Umbilical cord (tissue), 2 donors: ENCODE data around the gene ZNF428. TPM values are rescaled to one million over a fixed set of nuclear protein-coding genes. Genes with fewer than 3 reads are reported as not detected.

Source experiments
- DNase-seq: peaks from one replicate; pipeline ENCODE4 v3.0.0-alpha.2; 2015; ENCODE audit warnings: low spot score
- total RNA-seq: library from RNA; depleted of rRNA; stranded (reverse); fragments of >200 nt; gene quantifications from one replicate; pipeline ENCODE4 v1.2.3, GENCODE V29; 2014; ENCODE audit warnings: low replicate concordance; ENCODE audit not compliant: insufficient read depth

Gene ZNF428
- total RNA-seq, 1 donor from 2014 or later: 18.8 TPM

DNA sequence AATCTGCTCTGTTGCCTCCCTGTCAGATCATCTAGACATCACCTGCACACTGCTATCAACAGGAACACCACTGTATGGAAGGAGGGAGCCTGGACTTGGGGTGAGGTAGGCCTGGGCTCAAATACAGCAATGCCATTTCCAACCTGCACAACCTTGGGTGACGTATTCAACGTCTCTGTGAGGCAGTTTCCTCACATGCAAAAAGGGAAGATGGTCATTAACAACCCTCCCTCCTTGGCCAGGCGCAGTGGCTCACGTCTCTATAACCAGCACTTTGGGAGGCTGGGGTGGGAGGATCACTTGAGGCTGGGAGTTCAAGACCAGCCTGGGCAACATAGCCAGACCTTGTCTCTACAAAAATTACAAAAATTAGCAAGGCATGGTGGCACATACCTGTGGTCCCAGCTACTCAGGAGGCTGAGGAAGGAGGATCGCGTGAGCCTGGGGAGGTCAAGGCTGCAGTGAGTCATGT lies 57.2 kb downstream of the ZNF428 start:
- DNase-seq: no peak

DNA sequence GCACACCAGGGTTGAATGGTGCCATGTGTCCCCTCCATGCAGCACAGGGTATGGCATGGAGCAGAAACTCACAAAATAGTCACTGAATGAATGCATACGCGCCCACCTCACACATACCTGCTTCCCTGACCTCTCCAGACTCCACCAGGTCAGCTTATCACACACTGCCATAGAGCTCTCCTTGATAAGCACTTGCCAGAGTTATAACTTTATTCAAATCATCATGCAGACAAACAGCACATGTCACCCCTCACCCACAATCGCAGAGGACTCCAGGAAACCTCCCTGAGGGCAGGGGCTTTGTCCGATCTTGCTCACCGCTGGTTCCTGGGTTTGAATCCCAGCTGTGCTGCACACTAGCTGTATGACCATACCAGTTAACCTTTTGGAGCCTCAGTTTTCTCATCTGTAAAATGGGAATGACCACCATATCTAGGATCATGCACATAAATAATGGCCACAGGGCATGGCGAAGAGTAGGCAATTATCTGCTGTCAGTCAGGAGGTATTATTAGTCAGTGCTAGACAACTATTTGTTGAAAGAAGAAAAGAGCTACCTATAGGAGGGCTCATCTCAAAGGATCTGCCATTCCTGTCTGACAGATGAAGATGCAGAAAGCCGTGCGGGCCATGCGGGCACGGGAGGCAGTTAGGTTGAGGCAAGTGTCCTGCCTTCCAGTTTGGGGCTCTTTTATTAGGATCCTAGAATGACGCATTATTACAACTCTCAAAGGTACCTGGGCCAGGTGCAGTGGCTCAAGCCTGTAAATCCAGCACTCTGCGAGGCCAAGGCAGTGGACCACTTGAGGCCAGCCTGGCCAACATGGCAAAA lies 58.1 kb downstream of the ZNF428 start:
- DNase-seq: no peak

DNA sequence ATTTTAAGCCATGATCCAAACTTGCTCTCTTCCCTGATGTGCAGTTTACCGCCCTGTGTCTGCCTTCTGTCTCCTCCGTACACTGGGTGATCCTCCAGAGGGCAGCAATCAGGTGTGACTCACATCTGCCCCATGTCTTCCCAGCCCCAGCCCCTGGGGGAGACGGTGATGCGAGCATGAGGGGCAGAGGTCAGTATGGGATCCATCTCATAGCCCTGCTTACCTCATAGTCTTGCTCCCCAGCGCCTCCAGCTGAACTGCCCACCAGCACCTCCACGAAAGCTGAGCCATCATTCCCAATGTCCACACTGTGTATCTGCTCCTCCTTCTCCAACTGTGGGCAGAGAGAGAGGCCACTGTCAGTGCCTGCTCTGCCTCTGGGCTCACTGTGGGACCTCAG lies 58.7 kb downstream of the ZNF428 start:
- DNase-seq: no peak

Other genes with a start within 250 kb of the ZNF428 start
- gene TEX101, start 204.7 kb downstream of the ZNF428 start, total RNA-seq: not detected
- gene LYPD3, start 154.0 kb downstream of the ZNF428 start, total RNA-seq: 13.0 TPM
- gene PHLDB3, start 114.9 kb downstream of the ZNF428 start, total RNA-seq: 7.0 TPM
- gene ETHE1, start 92.4 kb downstream of the ZNF428 start, total RNA-seq: 33.7 TPM
- 0.24 TPM for gene ZNF575, start 86.4 kb downstream of the ZNF428 start, total RNA-seq
- gene XRCC1, start 44.1 kb downstream of the ZNF428 start, total RNA-seq: 6.0 TPM
- gene PINLYP, start 43.8 kb downstream of the ZNF428 start, total RNA-seq: 17.3 TPM
- 17.6 TPM for gene IRGQ, start 23.5 kb downstream of the ZNF428 start, total RNA-seq
- gene ZNF576, start 23.0 kb downstream of the ZNF428 start, total RNA-seq: 15.9 TPM
- gene SRRM5, start 7.5 kb downstream of the ZNF428 start, total RNA-seq: 0.24 TPM
- 2.9 TPM for gene CADM4, start 20.2 kb upstream of the ZNF428 start, total RNA-seq
- gene PLAUR, start 50.5 kb upstream of the ZNF428 start, total RNA-seq: 30.1 TPM
- gene IRGC, start 96.4 kb upstream of the ZNF428 start, total RNA-seq: not detected
- 10.1 TPM for gene SMG9, start 135.3 kb upstream of the ZNF428 start, total RNA-seq
- gene KCNN4, start 161.3 kb upstream of the ZNF428 start, total RNA-seq: 6.3 TPM
- gene LYPD5, start 182.8 kb upstream of the ZNF428 start, total RNA-seq: 3.1 TPM
- 28.6 TPM for gene ZNF283, start 207.7 kb upstream of the ZNF428 start, total RNA-seq